GM12874 (cell line): Measurements from ENCODE around the gene RNF115.

Experiments
- TF ChIP-seq, protein P1 (sequence below): IDR thresholded peaks from 2 replicates; pipeline ENCODE4 v1.5.1; 2011; ENCODE audit warnings: low read depth, mild to moderate bottlenecking, control low read depth, low read length, moderate library complexity; ENCODE audit not compliant: insufficient read depth

Gene RNF115

DNA sequence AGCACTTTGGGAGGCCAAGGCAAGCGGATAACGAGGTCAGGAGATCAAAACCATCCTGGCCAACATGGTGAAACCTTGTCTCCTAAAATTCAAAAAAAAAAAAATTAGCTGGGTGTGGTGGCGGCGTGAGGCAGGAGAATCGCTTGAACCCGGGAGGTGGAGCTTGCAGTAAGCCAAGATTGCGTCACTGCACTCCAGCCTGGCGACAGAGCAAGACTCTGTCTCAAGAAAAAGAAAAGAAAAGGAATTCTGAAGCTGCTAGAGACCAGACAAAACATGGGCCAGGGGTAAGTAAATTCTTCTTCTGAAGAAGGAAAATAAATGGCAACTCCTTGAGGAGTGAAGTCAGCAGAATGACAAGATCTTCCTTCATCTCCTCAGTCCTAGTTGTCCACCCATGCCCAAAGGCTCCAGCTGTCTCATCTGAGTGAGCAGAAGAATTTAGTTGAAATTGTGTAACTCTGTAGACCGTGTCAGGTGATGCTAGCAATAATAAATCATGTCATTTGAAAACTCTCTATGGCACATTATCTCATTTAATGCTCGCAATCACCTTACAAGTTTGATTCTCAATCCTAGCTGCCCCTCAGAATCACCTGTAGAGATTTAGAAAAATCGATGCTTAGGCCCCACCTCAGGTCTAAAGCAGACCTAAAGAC is 131.0 kb downstream of the RNF115 start:
- TF ChIP-seq, protein P1, sequence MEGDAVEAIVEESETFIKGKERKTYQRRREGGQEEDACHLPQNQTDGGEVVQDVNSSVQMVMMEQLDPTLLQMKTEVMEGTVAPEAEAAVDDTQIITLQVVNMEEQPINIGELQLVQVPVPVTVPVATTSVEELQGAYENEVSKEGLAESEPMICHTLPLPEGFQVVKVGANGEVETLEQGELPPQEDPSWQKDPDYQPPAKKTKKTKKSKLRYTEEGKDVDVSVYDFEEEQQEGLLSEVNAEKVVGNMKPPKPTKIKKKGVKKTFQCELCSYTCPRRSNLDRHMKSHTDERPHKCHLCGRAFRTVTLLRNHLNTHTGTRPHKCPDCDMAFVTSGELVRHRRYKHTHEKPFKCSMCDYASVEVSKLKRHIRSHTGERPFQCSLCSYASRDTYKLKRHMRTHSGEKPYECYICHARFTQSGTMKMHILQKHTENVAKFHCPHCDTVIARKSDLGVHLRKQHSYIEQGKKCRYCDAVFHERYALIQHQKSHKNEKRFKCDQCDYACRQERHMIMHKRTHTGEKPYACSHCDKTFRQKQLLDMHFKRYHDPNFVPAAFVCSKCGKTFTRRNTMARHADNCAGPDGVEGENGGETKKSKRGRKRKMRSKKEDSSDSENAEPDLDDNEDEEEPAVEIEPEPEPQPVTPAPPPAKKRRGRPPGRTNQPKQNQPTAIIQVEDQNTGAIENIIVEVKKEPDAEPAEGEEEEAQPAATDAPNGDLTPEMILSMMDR: no peak

DNA sequence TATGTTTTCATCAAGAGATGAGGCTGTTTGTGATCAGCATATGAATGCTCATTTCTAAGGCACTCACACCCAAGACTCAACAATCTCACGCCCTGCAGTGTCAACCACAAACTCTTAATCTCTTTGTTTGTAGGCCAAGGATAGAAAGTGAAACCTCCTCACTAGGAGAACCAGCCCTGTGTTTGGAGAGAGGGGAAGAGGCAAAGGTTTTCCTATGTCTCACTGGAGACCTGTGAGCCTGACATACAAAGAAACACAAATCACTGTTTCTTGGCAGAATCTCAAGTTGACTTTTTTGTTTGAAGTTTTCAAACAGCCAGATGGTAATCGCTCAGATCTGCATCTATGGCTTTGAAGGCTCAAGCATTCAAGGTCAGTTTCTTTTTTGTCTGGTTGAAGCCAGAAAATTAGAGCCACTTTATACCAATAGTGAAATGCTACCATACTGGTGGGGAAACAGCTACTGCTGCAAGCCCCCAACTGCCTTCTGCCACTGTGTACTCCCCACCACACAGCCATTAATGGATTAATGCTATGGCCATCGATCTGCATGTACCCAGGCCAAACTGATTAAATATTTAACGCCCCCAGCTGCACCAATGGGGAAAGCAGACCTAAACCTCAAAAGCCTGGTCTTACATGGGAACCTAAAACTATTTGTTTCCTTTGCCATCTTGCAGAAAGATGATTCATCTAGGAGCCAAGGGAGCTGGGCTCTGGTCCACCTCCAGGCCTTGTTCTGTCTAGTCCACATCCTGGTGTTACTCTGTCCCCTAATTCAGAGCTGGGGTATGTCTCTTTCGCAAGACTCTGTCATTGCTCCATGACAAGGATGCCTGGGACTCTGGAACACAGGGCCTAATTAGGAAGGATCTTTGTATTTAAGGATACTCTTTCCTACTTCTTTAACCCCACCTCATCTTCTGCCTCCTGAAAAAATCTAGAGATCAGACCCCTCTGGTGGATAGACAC is 133.0 kb downstream of the RNF115 start:
- TF ChIP-seq, protein P1: no peak

DNA sequence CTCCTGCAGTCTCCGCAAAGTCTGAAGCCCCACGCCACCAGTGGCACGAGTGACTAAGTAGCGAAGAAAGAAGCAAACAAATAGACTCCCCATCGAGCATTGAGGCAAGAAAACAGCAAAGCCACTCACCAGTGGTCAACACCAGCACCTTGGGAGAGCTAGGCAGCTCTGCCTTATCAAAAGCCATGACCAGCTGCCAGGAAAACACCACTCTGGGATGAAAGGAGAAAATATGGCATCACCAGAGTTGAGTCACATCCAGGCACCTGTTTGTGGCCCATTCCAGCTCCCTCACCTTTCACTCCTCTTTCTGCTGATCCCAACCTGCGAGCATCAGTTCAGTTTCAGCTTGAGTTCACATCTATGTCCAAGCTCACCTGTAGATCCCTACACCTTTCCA is 134.0 kb downstream of the RNF115 start:
- TF ChIP-seq, protein P1: no peak

DNA sequence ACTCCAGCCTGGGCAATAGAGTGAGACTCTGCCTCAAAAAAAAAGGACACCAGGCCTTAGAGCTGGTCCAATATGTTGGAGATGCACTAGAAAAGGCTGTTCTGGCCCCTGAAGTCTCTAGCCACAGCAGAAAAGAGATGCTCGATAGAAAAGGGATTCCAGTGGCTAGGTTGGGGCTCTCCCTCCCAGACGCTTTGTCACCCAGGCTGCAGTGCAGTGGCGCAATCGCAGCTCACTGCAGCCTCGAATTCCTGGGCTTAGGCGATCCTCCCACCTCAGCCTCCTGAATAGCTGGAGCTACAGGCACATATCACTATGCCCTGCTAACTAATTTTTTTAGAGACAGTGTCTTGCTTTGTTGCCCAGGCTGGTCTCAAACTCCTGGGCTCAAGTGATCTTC is 135.0 kb downstream of the RNF115 start:
- TF ChIP-seq, protein P1: no peak
